Central memory CD8-positive, alpha-beta T cell (primary cell): ENCODE measurements around the gene DNAJC11.
"Not testable (repeated sequence)": the region's sequence is repeated elsewhere in the genome, so short reads cannot be mapped to it uniquely, and the experiment has no call there.

Experiments
- ATAC-seq: fragments of 150-1000 bp; cut with Tn5 transposase; replicated peaks from 2 replicates; pipeline ENCODE4 v1.10.0; 2022; ENCODE audit warnings: mild to moderate bottlenecking, moderate FRiP score, moderate number of reproducible peaks; ENCODE audit not compliant: poor library complexity, severe bottlenecking; ENCODE audit errors: extremely low read depth
- DNase-seq, 2 donors: peaks; one replicate each; pipeline ENCODE4 v3.0.0; 2021; ENCODE audit warnings: low spot score in 2 of 2
- H3K27ac Mint-ChIP-seq: one replicate; pipeline ENCODE4 v1.8.0; 2022; ENCODE audit warnings: low read depth, mild to moderate bottlenecking, moderate library complexity, mixed read lengths
- H3K27me3 Mint-ChIP-seq: one replicate; pipeline ENCODE4 v1.8.0; 2022; ENCODE audit warnings: mixed read lengths
- H3K36me3 Mint-ChIP-seq: one replicate; pipeline ENCODE4 v1.8.0; 2022; ENCODE audit warnings: mild to moderate bottlenecking, moderate library complexity, mixed read lengths; ENCODE audit not compliant: insufficient read depth
- H3K4me1 Mint-ChIP-seq: one replicate; pipeline ENCODE4 v1.8.0; 2022; ENCODE audit warnings: mixed read lengths
- H3K4me3 Mint-ChIP-seq: one replicate; pipeline ENCODE4 v1.8.0; 2022; ENCODE audit warnings: mild to moderate bottlenecking, moderate library complexity, mixed read lengths
- H3K9me3 Mint-ChIP-seq: one replicate; pipeline ENCODE4 v1.8.0; 2022; ENCODE audit warnings: mixed read lengths

DNAJC11 gene

DNA sequence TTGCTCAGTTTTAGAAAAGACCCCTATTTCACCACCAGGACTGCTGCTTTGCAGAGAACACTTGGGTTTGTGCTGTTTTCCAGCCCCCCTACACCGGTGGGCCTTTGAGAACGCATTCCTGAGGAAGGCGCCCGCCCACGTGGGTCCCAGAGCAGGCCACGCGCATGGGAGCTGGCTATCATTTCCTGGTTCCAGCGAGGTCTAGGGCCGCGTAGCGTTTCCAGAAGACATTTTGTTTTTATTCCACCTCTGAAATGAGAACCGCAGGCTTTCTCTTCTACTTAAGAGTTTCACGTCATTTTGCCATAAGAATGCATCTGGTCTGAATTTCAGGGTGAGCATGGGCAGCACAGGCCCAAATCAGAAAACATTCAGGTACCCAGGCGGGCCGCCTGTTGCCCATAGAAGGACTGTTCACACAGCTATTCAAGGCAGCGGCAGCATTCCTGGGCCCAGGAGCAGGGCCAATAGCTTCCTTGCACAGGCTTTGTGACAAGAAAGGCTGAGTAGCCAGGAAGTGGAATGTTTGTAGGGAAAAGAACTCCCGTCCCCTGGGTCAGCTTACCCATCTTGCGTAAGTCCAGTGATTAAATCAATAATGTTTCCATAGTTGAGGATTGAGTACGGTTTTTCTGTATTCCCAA, 97.6 kb downstream of the DNAJC11 start:
- Mint-ChIP-seq H3K4me1 (peaks cover 22% of the 10 kb centered on the region), H3K36me3 (peaks cover 20% of the 10 kb centered on the region), H3K4me3 (peak overlapping the region; percentile 97), H3K27me3 (no peaks in the 10 kb centered on the region), H3K9me3 (no peaks in the 10 kb centered on the region), H3K27ac (peak overlapping the region; percentile 87)
- no peak for DNase-seq
- ATAC-seq, result no peak

DNA sequence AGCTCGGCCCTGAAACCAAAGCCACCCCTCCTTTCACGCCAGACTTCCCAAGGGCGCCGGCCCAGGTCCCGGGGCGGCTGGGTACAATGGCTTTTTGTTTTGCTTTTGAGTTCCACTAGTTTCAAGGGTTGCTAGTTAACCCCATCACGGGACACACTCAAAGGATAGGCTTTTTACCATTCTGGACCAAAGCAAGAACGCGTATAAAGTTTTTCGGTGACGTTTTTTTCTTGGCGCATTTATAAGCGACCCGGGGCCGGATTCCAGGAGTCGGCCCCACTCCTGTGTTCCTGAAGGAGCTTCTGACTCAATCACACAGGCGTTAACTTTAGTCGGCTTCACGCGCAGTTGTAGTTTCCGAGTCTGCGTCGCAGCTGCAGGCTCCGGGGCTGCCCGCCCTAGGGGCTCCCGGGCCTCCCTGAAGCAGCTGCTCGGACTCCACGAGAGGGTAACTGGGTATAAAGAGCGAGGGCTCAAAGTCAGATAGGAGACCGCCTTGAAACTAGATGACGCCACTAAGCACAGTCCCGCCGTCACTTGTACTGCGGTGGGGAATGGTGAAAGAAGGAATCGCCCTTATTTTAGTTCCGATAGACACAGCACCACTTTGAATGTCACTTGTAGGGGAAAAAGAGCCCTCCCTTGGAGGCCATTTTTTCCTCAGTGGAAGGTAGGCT, 98.2 kb downstream of the DNAJC11 start:
- no peaks in the 10 kb centered on the region for H3K27me3 Mint-ChIP-seq

DNA sequence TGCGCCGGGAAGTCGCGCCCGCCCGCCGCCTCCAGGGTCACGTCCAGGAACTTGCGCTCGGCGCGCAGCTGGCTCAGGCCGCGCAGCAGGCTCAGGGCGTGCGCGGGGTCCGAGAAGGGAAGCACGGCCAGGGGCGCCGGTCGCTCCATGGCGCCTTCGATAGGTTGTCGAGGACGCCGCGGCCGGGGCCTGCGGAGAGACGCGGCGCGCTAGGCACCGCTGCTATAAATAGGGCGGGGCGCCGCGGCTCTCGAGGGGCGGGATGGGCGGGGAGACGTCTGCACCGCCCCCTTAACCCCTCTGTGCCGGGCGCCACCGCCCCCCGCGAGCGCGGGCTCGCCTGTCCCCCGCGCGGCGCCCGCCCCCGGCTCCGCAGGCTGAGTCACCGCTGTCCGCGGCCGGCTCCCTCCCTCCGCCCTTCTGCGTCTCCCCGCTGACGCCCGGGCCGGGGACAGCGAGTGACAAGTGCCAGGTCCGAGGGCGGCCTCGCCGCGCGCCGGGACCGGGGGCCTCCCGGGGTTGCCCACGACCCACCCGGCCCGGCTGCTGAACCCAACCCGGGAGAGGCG, 98.9 kb downstream of the DNAJC11 start, which contains the start of gene KLHL21:
Gene KLHL21 (minus strand): TSS at position 201 of the 569 bp plus-strand sequence. CDS start 52 bp downstream, at position 149.
- Mint-ChIP-seq H3K4me3 (peak within 1 kb of the TSS; percentile 97), H3K27me3 (no peaks in the 10 kb centered on the region), H3K36me3 (peaks cover 29% of the 10 kb centered on the region), H3K4me1 (peaks cover 24% of the 10 kb centered on the region), H3K9me3 (no peaks in the 10 kb centered on the region), H3K27ac (peak within 1 kb of the TSS; percentile 93)
- peak; percentile 61 to 72 for DNase-seq
- ATAC-seq, result peak; percentile 61

More for the DNA sequence above, 98.2 kb downstream of the DNAJC11 start:
- H3K27ac Mint-ChIP-seq, result peak overlapping the region; percentile 87
- H3K4me1 Mint-ChIP-seq, result peaks cover 24% of the 10 kb centered on the region
- ATAC-seq (peak; percentile 49), DNase-seq (peak; percentile 52 to 56)
- H3K4me3 Mint-ChIP-seq, result peak overlapping the region; percentile 97
- no peaks in the 10 kb centered on the region for H3K9me3 Mint-ChIP-seq
- peaks cover 27% of the 10 kb centered on the region for H3K36me3 Mint-ChIP-seq

DNA sequence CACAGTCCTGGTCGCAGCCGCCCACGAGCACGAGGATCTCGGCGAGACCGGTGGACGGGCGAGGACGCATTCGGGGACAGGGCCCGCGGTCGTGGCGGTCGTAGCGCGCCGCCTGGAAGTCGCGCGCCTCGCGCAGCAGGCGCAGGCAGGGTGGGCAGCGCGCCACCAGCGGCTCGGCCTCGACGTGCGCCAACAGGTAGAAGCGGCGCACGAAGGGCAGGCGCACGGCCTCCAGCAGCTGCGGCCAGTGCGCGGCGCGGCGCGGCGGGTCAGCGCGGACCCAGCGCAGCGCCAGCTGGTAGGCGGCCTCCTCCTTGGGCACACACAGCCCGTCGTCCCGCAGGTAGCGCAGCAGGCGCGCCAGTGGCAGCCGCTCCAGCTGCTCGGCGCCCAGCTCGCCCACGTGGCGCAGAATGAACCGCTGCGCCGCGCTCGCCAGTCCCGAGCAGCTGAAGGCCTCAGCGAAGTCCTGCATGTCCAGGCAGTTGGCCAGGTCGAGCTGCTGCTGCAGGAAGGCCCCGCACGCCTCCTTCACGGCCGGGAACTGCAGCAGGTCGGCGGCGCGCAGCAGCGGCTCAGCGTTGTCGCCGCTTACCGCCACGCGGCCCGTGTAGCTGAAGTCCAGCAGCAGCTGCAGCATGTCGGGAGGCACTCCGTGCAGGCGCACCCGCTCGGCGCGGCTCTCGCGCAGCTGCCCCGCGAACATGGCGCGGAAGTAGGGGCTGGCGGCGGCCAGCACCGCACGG, 99.5 kb downstream of the DNAJC11 start:
- peaks cover 24% of the 10 kb centered on the region for H3K4me1 Mint-ChIP-seq
- ATAC-seq (peak; percentile 20), DNase-seq (no peak)
- H3K27me3 Mint-ChIP-seq, result no peaks in the 10 kb centered on the region
- H3K4me3 Mint-ChIP-seq, result peak overlapping the region; percentile 97
- H3K9me3 Mint-ChIP-seq, result no peaks in the 10 kb centered on the region
- no peak overlapping the region for H3K27ac Mint-ChIP-seq
- peaks cover 32% of the 10 kb centered on the region for H3K36me3 Mint-ChIP-seq

DNA sequence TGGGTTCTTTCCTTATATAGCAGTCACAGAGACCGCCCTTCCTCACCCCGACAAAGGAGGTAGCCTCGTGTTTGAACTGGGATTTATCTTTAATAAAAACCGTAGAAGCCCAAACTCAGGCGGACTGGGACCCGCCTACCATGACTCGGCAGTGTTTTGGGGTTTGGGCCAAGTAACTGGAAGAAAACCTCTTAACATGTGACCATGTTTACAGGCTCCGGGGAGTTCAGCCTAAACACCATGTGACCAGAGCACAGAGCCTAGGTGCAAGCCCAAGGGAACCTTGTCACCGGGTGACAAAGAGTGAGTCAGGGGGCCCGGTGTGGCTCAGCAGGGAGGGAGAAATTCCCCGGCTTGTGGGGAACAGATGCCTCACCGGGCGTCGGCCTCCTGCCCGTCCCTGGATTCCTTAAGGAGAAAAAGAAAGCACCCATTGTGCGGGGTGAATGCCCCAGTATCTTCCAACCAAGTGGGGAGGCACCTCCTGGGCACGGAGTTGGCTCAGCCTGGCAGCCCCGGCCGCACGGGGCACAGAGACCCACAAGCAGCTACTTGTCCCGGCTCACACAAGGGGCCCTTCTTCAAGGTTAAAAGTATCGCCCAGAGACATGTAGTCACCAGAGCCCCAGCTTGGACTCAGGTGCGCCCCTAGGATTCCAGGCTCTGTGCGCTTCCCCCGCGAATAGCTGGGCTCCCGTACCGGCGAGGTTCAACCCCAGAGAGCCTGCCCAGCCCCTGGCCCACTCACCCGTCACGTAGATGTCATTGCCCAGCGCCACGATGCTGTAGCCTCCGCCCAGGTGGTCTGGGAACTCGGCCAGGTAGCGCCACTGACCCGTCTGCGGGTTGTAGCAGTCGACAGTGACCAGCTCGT, 100.3 kb downstream of the DNAJC11 start:
- H3K4me3 Mint-ChIP-seq, result peak overlapping the region; percentile 97
- H3K4me1 Mint-ChIP-seq, result peaks cover 24% of the 10 kb centered on the region
- peak overlapping the region; percentile 93 for H3K27ac Mint-ChIP-seq
- ATAC-seq (peak; percentile 45), DNase-seq (peak in 1 of 2 donors; percentile 58)
- H3K27me3 Mint-ChIP-seq, result no peaks in the 10 kb centered on the region
- H3K9me3 Mint-ChIP-seq, result no peaks in the 10 kb centered on the region
- peaks cover 39% of the 10 kb centered on the region for H3K36me3 Mint-ChIP-seq

DNA sequence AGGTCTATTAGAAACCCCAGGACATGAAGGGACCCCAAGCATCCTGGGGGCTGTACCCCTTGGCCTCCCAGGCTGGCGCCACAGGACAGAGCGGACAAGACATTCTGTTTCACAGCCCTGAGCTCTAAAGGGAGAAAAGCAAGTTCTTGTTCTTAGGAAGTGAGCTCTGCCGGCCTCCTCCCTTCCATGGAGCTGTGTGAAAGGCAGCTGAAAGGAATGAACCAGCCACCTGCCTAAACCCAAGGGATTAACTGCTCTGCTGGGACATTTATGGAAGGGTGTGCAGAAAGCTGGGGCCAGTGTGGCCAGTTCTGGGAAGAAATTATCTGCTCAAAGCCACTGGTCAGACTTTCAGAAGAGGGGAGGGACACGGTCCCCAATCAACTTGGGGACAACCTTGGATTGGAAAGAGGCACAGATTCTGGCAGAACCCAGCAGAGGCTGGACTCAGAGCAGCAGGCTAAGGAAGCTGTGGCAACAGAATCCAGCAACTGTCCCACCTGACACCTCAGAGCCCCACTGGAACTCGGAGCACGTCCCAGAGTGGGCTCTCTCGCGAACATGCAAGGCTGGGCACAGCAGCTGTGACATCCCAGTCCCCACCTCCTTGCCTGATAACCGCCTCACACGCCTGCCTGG, 101.1 kb downstream of the DNAJC11 start:
- Mint-ChIP-seq H3K27me3 (no peaks in the 10 kb centered on the region), H3K4me3 (peak overlapping the region; percentile 97), H3K9me3 (no peaks in the 10 kb centered on the region), H3K4me1 (peaks cover 30% of the 10 kb centered on the region), H3K36me3 (peaks cover 46% of the 10 kb centered on the region), H3K27ac (peak overlapping the region; percentile 93)
- DNase-seq (no peak), ATAC-seq (no peak)

DNA sequence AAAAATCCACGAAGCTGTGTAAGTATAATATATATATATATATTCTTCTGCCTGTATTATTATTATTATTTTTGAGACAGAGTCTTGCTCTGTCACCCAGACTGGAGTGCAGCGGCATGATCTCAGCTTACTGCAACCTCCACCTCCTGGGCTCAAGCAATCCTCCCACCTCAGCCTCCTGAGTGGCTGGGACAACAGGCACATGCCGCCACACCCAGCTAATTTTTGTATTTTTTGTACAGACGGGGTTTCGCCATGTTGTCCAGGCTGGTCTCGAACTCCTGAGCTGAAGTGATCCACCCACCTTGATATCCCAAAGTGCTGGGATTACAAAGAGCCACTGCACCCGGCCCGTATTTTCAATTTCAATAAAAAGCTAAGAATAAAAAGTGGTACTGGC, 101.6 kb downstream of the DNAJC11 start:
- not testable (repeated sequence) for DNase-seq, H3K27me3 Mint-ChIP-seq, ATAC-seq, H3K9me3 Mint-ChIP-seq
- H3K36me3 Mint-ChIP-seq, result peaks cover 49% of the 10 kb centered on the region
- peak overlapping the region; percentile 93 for H3K27ac Mint-ChIP-seq
- peak overlapping the region; percentile 97 for H3K4me3 Mint-ChIP-seq
- peaks cover 36% of the 10 kb centered on the region for H3K4me1 Mint-ChIP-seq

DNA sequence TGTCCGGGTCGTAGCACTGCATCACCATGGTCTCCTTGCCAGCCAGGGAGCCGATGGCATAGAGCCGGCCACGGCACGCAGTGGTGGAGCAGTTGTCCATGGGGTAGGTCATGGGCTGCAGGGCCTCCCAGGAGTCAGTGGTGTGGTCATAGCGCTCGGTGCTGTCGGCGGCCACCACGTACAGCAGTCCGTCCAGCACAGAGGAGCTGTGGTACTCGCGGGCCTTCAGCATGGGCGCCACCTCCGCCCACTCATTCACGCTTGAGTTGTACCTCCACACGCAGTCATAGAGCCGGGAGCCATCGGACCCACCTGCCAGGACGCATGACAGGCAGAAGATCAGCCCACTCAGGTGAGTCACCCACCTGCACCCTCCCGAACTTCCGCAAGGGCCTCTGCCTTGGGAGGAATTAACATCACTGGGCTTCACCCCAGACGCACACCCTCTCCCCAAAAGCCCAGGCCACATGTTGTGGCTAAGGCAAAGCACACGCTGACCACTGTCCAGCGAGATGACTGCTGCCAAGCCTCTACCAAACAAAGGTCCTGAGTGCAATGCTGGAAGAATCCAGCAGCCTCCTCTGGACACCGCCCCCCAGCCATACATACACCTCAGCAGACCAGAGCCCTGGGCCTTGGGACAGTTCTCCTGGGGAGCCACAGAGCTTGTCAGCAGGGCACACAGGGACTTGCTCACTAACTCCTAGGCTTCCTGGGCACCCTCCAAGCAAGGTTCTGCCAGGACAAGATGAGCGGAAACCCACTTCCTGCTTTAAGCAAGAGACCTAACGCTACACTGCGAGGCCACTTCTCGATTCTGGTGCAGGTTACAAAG, 102.3 kb downstream of the DNAJC11 start:
- no peaks in the 10 kb centered on the region for H3K9me3 Mint-ChIP-seq
- DNase-seq, result no peak

DNA sequence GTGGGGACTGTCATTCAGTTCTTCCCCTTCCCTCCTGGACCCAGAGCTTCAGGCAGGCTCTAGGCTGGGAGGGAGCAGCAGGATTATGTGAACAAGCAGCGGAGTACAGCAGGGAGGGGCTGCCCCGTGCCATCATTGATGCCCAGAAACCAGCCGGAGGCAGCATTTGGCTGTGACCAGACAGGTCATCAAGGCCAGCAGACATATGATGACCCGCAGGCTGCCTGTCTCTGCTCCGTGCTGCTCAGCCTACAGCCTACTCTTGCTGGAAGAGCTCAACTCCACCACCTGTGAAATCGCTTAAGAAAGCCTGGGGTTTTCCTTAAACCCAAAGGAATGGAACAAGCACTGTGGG, 103.9 kb downstream of the DNAJC11 start:
- no peak overlapping the region for H3K4me3 Mint-ChIP-seq
- H3K9me3 Mint-ChIP-seq, result no peaks in the 10 kb centered on the region
- DNase-seq, result no peak
- H3K36me3 Mint-ChIP-seq, result peaks cover 52% of the 10 kb centered on the region
- no peaks in the 10 kb centered on the region for H3K27me3 Mint-ChIP-seq
- no peak overlapping the region for H3K27ac Mint-ChIP-seq
- no peak for ATAC-seq
- peaks cover 37% of the 10 kb centered on the region for H3K4me1 Mint-ChIP-seq

More for the DNA sequence above, 102.3 kb downstream of the DNAJC11 start:
- Mint-ChIP-seq H3K4me3 (peak overlapping the region; percentile 97), H3K27ac (peak overlapping the region; percentile 93), H3K4me1 (peaks cover 37% of the 10 kb centered on the region), H3K36me3 (peaks cover 50% of the 10 kb centered on the region), H3K27me3 (no peaks in the 10 kb centered on the region)
- ATAC-seq, result peak; percentile 14

DNA sequence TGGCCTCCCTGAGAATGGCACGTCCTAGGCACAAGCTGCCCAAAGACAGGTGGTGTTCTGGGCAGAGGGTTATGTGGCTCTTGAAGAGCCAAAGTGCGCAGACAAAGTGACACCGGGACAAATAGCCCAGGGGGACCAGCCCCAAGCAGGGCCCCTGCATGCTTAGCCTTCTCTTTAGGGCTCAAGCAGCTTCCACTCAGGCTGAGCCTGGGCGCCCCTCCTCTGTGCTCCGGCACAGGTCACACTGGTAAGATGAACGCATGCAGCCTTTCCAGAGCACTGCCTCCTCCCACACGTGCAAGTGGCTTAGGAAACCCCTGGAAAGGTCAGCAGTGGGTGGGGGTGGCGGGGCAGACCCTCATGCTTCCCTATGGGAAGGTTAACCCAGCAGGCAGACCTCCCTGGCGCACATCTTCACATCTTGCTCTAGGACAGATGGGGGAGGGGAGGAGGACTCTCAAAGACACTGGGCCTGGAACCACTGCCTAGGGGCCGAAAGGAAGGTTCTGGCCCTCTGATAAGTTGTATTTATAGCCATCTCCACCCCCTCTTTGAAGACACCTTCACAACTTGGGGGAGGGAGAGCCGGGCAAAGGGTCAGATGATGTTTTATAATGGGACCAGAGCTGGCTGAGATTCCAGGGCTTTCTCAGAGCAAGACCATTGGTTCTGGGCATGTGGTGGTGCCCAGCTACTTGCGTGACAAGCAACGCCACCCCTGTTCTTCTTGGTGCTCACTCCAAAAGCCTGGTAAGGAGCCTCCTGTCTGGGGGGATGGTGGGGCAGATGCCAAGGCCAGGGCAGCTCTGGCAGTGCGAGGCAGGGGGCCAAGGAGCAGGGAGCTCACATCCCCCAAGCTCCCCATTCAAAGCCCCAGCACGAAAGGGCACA, 104.5 kb downstream of the DNAJC11 start:
- DNase-seq (no peak), ATAC-seq (no peak)
- Mint-ChIP-seq H3K27ac (no peak overlapping the region), H3K4me1 (peaks cover 37% of the 10 kb centered on the region), H3K27me3 (no peaks in the 10 kb centered on the region), H3K36me3 (peaks cover 54% of the 10 kb centered on the region), H3K9me3 (no peaks in the 10 kb centered on the region), H3K4me3 (no peak overlapping the region)
